Large intestine (tissue), 3 donors: Measurements from ENCODE around the gene FNBP1L. TPM values are rescaled to one million over a fixed set of nuclear protein-coding genes. Genes with fewer than 3 reads are reported as not detected.

Experiments
- DNase-seq, 2 donors: peaks; one replicate each; pipeline versions ENCODE4 v3.0.0 to v3.0.0-alpha.2; 2013
- H3K27ac ChIP-seq: one replicate; pipeline ENCODE4 v1.5.1; 2013; ENCODE audit warnings: low read length
- H3K27me3 ChIP-seq: 2 replicates; pipeline ENCODE4 v1.6.1; 2013; ENCODE audit warnings: low read length; ENCODE audit not compliant: control insufficient read depth, insufficient read depth
- H3K36me3 ChIP-seq: 2 replicates; pipeline ENCODE4 v1.6.1; 2013; ENCODE audit warnings: low read length; ENCODE audit not compliant: control insufficient read depth, insufficient read depth
- H3K4me1 ChIP-seq: one replicate; pipeline ENCODE4 v1.6.1; 2013; ENCODE audit warnings: low read length; ENCODE audit not compliant: control insufficient read depth, insufficient read depth
- H3K4me3 ChIP-seq: one replicate; pipeline ENCODE4 v1.5.1; 2013; ENCODE audit warnings: low read length
- H3K9me3 ChIP-seq: one replicate; pipeline ENCODE4 v1.6.1; 2013; ENCODE audit warnings: mild to moderate bottlenecking, low read depth, low read length, moderate library complexity; ENCODE audit not compliant: control insufficient read depth
- whole genome bisulfite sequencing: methylation state at CpG from one replicate; pipeline ENCODE4 v1.1.5; 2013; ENCODE audit warnings: low lambda C conversion rate; ENCODE audit not compliant: insufficient coverage; 5-methylcytosine and 5-hydroxymethylcytosine counted together
- polyA plus RNA-seq: library from polyadenylated mRNA; unstranded; fragments of 120-200 nt; gene quantifications from one replicate; pipeline ENCODE4 v1.2.1, GENCODE V29; 2013

The FNBP1L gene
- polyA plus RNA-seq, 1 donor: 79.5 TPM

DNA sequence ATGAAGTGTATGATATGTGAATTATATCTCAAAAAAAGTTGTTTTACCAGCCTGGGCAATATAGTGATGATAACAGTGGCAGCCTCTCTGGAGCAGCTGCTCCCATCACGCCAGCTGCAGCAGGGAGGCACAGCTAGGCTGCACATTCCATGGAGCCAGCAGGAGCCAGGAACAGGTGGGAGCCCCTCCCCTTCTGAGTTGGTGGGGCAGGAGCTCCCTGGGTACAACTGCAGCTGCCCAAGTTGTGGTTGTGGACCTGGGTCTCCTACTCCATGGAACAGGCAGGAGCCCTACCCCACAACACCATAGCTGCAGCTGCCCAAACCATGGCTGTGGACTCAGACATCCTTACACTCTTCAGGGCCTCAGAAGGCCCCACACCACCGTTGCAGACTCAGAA lies 21.7 kb upstream of the FNBP1L start:
- no peaks in the 10 kb centered on the region for H3K4me1 ChIP-seq
- H3K27ac ChIP-seq: no peak overlapping the region
- no peak overlapping the region for H3K4me3 ChIP-seq
- H3K9me3 ChIP-seq: peaks cover 2% of the 10 kb centered on the region
- no peaks in the 10 kb centered on the region for H3K27me3 ChIP-seq
- no CpG with 5 or more reads among the region's 2 CpGs for WGBS
- no peak for DNase-seq
- no peaks in the 10 kb centered on the region for H3K36me3 ChIP-seq

DNA sequence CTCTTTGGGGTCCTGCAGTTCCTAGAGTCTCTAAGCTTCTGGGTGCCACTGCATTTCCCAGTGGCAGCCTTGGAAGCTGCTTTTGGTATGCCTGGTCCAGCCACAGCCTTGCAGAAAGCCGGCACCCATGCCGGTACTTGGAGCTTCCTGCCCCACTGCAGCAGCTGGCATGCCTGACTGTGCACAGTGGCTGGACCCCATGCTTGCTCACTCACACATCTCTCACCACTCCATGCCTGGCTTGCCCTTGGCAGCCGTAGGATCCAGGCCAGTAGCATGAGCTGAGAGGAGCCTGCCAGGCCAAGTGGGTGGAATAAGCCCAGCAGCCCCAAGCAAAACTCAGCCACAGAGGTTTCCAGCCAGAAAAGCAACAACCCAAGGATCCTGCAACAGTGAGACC lies 20.3 kb upstream of the FNBP1L start:
- H3K27ac ChIP-seq: no peak overlapping the region
- H3K4me1 ChIP-seq: no peaks in the 10 kb centered on the region

DNA sequence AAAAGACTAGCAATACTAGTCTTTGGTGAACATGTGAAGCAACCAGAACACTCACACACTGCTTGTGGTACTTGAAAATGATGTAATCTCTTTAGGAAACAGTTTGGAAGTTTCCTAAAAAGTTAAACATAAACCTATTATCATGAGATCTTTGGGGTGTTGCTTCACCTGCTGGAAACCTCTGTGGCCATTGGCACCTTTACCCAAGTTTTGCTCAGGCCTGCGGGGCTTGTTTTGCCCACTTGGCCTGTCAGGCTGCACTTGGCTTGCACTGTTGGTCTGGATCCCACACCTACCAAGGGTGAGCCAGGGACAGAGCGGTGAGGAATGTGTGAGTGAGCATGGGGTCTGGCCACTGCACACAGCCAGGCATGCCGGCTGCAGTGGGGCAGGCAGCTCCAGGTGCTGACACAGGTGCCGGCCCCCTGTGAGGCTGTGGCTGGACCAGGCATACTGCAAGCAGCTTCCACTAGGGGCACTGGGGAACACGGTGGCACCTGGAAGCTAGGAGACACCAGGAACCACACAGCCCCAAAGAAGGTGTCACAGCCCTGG lies 14.4 kb upstream of the FNBP1L start:
- DNase-seq: no peak
- no peaks in the 10 kb centered on the region for H3K4me1 ChIP-seq
- WGBS: no CpG with 5 or more reads among the region's 5 CpGs

More for the DNA sequence above, 20.3 kb upstream of the FNBP1L start:
- no peak overlapping the region for H3K4me3 ChIP-seq
- no peaks in the 10 kb centered on the region for H3K27me3 ChIP-seq
- no CpG with 5 or more reads among the region's 3 CpGs for WGBS
- H3K9me3 ChIP-seq: peaks cover 2% of the 10 kb centered on the region
- DNase-seq: no peak
- H3K36me3 ChIP-seq: no peaks in the 10 kb centered on the region

DNA sequence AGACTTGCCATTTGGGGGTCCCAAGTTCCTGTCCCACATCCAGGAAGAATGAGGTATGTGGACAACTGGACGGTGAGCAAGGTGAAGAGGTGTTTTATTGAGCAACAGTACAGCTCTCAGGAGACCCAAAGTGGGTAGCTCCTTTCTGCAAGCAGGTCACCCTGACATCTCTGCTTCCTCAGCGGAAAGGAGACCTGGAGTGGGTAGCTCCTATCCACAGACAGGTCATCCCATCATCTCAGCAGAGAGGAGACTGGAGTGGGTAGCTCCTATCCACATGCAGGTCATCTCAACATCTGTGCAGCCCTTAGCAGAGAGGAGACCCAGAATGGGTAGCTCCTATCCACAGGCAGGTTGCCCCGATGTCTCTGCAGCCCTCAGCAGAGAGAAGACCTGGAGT lies 13.8 kb upstream of the FNBP1L start:
- no CpG with 5 or more reads among the region's 3 CpGs for WGBS
- H3K27ac ChIP-seq: no peak overlapping the region
- no peaks in the 10 kb centered on the region for H3K36me3 ChIP-seq
- no peak for DNase-seq
- no peaks in the 10 kb centered on the region for H3K4me1 ChIP-seq
- H3K27me3 ChIP-seq: no peaks in the 10 kb centered on the region
- no peak overlapping the region for H3K4me3 ChIP-seq
- H3K9me3 ChIP-seq: no peaks in the 10 kb centered on the region

More for the DNA sequence above, 14.4 kb upstream of the FNBP1L start:
- Histone ChIP-seq H3K9me3 (no peaks in the 10 kb centered on the region), H3K4me3 (no peak overlapping the region), H3K27ac (no peak overlapping the region), H3K36me3 (no peaks in the 10 kb centered on the region), H3K27me3 (no peaks in the 10 kb centered on the region)

DNA sequence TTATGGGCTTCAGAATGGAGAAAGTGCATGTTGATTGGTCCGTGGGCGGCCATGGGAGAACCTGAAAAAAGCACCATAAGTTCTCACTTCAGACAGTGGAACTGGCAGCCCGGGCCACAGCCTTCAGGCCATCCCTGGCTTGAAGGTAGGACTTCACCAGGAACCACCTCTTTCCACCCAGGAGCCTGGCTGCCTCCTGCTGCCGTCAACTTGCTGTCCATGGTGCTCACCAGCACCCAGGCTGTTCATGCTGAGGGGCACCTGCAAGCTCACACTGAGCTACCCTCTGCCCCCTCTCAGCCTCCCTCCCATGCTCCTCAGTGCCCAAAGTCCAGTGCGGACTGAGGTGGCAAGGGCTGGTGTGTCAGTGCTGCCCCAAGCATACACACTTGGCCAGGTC lies 12.9 kb upstream of the FNBP1L start:
- Histone ChIP-seq H3K27me3 (no peaks in the 10 kb centered on the region), H3K36me3 (no peaks in the 10 kb centered on the region), H3K9me3 (no peaks in the 10 kb centered on the region), H3K4me1 (no peaks in the 10 kb centered on the region), H3K4me3 (no peak overlapping the region), H3K27ac (no peak overlapping the region)
- WGBS: 100% methylated on average over 1 of the region's 5 CpGs
- no peak for DNase-seq

DNA sequence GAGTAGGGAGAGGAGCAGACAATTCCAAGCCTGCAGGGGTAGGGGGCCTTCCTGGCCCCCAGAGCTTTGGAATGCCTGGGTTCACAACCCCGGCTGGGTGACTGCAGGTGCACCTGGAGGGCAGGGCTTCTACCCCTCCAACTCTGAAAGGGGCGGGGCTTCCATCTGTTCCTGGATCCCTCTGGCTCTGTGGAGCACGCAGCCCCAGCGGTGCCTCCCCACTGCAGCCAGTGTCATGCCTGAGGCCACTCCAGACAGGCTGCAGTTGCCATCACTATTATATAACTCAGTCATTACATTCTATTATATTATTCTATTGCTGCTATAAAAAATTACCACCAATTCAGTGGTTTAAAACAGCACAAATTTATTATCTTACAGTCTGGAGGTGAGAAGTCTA lies 12.5 kb upstream of the FNBP1L start:
- WGBS: no CpG with 5 or more reads among the region's 4 CpGs
- H3K36me3 ChIP-seq: no peaks in the 10 kb centered on the region
- H3K9me3 ChIP-seq: no peaks in the 10 kb centered on the region
- no peaks in the 10 kb centered on the region for H3K27me3 ChIP-seq
- H3K4me1 ChIP-seq: no peaks in the 10 kb centered on the region
- H3K4me3 ChIP-seq: no peak overlapping the region
- no peak for DNase-seq
- no peak overlapping the region for H3K27ac ChIP-seq

DNA sequence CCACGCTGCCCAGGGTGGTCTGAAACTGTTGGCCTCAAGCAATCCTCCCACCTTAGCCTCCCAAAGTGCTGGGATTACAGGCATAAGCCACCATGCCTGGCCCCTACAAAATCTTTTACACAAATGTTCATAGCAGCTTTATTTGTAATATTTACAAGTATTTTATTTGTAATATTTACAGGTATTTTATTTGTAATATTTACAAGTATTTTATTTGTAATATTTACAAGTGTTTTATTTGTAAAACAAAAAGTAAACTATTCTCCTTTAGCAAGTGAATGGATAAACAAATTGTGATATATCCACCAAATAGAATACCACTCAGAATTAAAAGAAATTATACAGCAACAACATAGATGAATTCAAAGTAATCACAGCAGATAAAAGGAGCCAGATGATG lies 11.4 kb upstream of the FNBP1L start:
- no CpG with 5 or more reads among the region's 1 CpG for WGBS
- Histone ChIP-seq H3K27ac (no peak overlapping the region), H3K4me3 (no peak overlapping the region), H3K9me3 (no peaks in the 10 kb centered on the region), H3K4me1 (peaks cover 2% of the 10 kb centered on the region), H3K27me3 (no peaks in the 10 kb centered on the region), H3K36me3 (no peaks in the 10 kb centered on the region)
- DNase-seq: no peak

DNA sequence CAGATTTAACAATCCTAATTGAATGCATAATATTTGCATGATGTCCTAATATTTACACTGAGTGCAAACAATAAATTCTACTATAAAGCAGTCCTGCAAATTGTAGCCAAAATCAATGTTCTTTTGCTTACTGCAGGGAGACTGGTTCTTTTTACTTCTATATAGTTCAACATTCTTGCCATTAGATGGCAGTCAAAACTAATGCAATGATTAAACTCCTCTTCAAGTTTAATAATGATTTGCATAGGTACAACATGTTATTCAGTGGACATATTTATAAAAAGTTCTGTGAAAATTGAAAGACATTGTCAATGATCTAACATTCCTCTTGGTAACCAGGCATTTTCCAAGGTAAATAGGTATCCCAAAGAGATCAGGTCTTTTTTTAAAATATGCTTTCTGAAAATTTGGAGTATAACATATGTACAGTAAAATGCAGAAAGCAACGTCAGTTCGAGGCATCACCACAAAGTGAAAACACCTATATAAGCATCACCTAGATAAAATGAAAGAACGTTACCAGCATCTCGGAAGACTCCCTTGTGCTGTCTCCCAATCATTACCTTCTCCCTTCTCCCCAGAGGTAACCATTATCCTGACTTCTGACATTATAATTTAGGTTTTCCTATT lies 9.8 kb upstream of the FNBP1L start:
- no peak overlapping the region for H3K4me3 ChIP-seq
- 92% methylated on average over 2 of the region's 4 CpGs for WGBS
- no peaks in the 10 kb centered on the region for H3K9me3 ChIP-seq
- H3K27ac ChIP-seq: no peak overlapping the region
- peak in 1 of 2 donors; percentile 33 for DNase-seq
- peaks cover 8% of the 10 kb centered on the region for H3K4me1 ChIP-seq
- H3K27me3 ChIP-seq: no peaks in the 10 kb centered on the region
- H3K36me3 ChIP-seq: no peaks in the 10 kb centered on the region

DNA sequence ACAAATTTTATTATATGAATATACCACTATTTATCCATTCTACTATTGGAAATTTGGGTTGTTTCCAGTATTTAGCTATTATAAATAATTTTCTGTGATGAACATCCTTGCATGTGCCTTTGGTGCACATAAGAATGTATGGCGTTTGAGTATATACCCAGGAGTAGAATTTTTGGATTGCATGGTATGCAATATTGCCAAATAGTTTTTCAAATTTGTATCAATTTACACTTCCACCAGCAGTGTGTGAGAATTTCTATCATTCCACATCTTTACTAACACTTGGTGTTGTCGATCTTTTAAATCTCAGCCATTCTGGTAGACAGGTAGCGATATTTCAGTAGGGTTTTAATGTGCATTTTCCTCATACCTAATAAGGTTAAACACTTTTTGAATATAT lies 9.2 kb upstream of the FNBP1L start:
- DNase-seq: no peak
- H3K36me3 ChIP-seq: no peaks in the 10 kb centered on the region
- no peaks in the 10 kb centered on the region for H3K9me3 ChIP-seq
- H3K4me3 ChIP-seq: no peak overlapping the region
- H3K27ac ChIP-seq: no peak overlapping the region
- peaks cover 8% of the 10 kb centered on the region for H3K4me1 ChIP-seq
- no peaks in the 10 kb centered on the region for H3K27me3 ChIP-seq
- WGBS: 78% methylated on average over 2 of the region's 3 CpGs

DNA sequence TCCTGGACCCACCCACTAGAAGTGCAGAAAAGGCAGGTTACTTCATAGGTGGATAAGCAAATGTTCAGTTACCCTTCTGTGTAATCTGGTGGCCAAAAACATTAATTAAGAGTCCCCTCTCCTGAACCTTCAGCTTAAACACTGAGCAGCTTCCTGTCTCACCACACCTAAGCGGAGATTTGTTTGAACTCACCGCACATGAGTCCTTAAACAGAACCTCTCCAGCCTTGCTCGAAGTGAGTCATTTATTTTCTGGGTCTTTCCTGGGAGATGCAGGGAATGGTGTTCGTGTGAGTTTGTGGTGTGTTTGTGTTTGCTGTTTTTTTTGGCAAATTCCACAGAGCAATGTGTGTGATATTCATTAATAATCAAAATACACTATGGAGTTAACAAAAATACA lies 7.6 kb upstream of the FNBP1L start:
- Histone ChIP-seq H3K36me3 (no peaks in the 10 kb centered on the region), H3K27me3 (no peaks in the 10 kb centered on the region), H3K4me1 (peaks cover 8% of the 10 kb centered on the region), H3K4me3 (no peak overlapping the region), H3K27ac (no peak overlapping the region), H3K9me3 (no peaks in the 10 kb centered on the region)
- no CpG with 5 or more reads among the region's 4 CpGs for WGBS
- DNase-seq: no peak

DNA sequence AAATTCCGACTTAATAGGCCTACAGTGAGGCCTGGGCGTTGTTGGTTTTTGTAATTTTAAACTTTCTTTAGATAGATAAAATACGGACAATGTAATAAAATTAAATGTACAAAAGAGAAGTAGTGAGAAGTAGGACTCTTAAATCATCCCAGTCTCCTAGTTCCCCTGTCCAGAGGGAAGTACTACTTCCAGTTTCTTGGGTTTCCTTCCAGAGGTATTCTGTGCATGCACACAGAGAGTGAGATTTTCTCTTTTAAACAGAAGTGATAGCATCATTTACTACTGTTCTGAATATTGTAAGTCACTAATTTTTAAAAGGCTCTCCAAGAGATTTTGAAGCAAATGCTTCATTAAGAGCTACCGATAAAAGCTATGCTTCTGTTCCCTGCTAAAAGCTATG lies 7.2 kb upstream of the FNBP1L start:
- H3K27me3 ChIP-seq: no peaks in the 10 kb centered on the region
- H3K36me3 ChIP-seq: no peaks in the 10 kb centered on the region
- H3K9me3 ChIP-seq: no peaks in the 10 kb centered on the region
- DNase-seq: no peak
- H3K4me1 ChIP-seq: peaks cover 8% of the 10 kb centered on the region
- no peak overlapping the region for H3K4me3 ChIP-seq
- 90% methylated on average over 2 of the region's 4 CpGs for WGBS
- no peak overlapping the region for H3K27ac ChIP-seq
